Transverse colon (tissue), 4 donors: Measurements from ENCODE around the gene CRTC3.

ENCODE experiments used
- POLR2A ChIP-seq: fragments of 450-650 bp; IDR thresholded peaks from one replicate; pipeline ENCODE4 v1.6.1; 2016; ENCODE audit warnings: antibody characterized with exemption, mild to moderate bottlenecking, moderate library complexity
- POLR2AphosphoS5 ChIP-seq, 3 donors: sonication (generic); formaldehyde crosslinking; IDR thresholded peaks; one replicate each; pipeline ENCODE4 v1.6.1; 2016; ENCODE audit warnings: antibody characterized with exemption in 3 of 3
- TF ChIP-seq, protein P1 (sequence below), 5 experiments: fragments of 200-600 bp in 3 of 5; fragments of 450-650 bp in 2 of 5; sonication (generic) in 3 of 5; IDR thresholded peaks; 1 replicate in 2 of 5; 2 replicates in 3 of 5; pipeline ENCODE4 v1.5.1; 2016 to 2017; ENCODE audit warnings: antibody characterized with exemption in 5 of 5, inconsistent platforms in 3 of 5, mild to moderate bottlenecking in 2 of 5, moderate library complexity in 1 of 5

DNA sequence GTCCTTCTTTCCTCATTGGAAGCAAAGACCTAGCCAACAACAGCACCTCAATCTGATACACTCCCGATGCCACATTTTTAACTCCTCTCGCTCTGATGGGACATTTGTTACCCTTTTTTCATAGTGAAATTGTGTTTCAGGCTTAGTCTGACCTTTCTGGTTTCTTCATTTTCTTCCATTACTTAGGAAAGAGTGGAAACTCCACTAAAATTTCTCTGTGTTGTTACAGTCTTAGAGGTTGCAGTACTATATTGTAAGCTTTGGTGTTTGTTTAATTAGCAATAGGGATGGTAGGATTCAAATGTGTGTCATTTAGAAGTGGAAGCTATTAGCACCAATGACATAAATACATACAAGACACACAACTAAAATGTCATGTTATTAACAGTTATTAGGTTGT is 29.6 kb upstream of the CRTC3 start:
- TF ChIP-seq, protein P1, sequence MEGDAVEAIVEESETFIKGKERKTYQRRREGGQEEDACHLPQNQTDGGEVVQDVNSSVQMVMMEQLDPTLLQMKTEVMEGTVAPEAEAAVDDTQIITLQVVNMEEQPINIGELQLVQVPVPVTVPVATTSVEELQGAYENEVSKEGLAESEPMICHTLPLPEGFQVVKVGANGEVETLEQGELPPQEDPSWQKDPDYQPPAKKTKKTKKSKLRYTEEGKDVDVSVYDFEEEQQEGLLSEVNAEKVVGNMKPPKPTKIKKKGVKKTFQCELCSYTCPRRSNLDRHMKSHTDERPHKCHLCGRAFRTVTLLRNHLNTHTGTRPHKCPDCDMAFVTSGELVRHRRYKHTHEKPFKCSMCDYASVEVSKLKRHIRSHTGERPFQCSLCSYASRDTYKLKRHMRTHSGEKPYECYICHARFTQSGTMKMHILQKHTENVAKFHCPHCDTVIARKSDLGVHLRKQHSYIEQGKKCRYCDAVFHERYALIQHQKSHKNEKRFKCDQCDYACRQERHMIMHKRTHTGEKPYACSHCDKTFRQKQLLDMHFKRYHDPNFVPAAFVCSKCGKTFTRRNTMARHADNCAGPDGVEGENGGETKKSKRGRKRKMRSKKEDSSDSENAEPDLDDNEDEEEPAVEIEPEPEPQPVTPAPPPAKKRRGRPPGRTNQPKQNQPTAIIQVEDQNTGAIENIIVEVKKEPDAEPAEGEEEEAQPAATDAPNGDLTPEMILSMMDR (IDR thresholded peaks at IDR 0.05): no peak
- TF ChIP-seq POLR2A (no peak), POLR2AphosphoS5 (IDR thresholded peaks at IDR 0.05) (no peak)
